HG02938 (cell line): Measurements from ENCODE around the gene IGSF11.

Source experiments
- ATAC-seq: cut with Tn5 transposase; IDR thresholded peaks from one replicate; pipeline ENCODE4 v1.9.1; 2021; ENCODE audit warnings: mild to moderate bottlenecking, moderate library complexity; ENCODE audit not compliant: unreplicated experiment

Gene IGSF11

GRCh38 chr3:118955914-118956556 lies 78.6 kb downstream of the IGSF11 start:
- no peak for ATAC-seq

- no peak for ATAC-seq
Observed at GRCh38 chr3:118951089-118951488, 83.6 kb downstream of the IGSF11 start.

GRCh38 chr3:118949113-118949760 lies 85.4 kb downstream of the IGSF11 start:
- no peak for ATAC-seq

GRCh38 chr3:118948146-118948545 lies 86.5 kb downstream of the IGSF11 start:
- ATAC-seq: no peak

GRCh38 chr3:118946449-118946848 lies 88.2 kb downstream of the IGSF11 start:
- ATAC-seq: no peak

GRCh38 chr3:118945834-118946233 lies 88.8 kb downstream of the IGSF11 start:
- ATAC-seq: no peak

GRCh38 chr3:118943597-118943996 lies 91.0 kb downstream of the IGSF11 start:
- ATAC-seq: no peak

GRCh38 chr3:118942671-118943070 lies 92.0 kb downstream of the IGSF11 start:
- ATAC-seq: no peak

GRCh38 chr3:118942195-118942594 lies 92.5 kb downstream of the IGSF11 start:
- ATAC-seq: no peak

- no peak for ATAC-seq
Observed at GRCh38 chr3:118941236-118941635, 93.4 kb downstream of the IGSF11 start.

- ATAC-seq: no peak
Observed at GRCh38 chr3:118938183-118938961, 96.3 kb downstream of the IGSF11 start.

GRCh38 chr3:118936811-118937210 lies 97.8 kb downstream of the IGSF11 start:
- no peak for ATAC-seq

- ATAC-seq: no peak
Observed at GRCh38 chr3:118932822-118933558, 101.7 kb downstream of the IGSF11 start.

- ATAC-seq: no peak
Observed at GRCh38 chr3:118931996-118932395, 102.7 kb downstream of the IGSF11 start.

GRCh38 chr3:118927449-118927848 lies 107.2 kb downstream of the IGSF11 start:
- no peak for ATAC-seq

GRCh38 chr3:118912188-118912587 lies 122.5 kb downstream of the IGSF11 start:
- no peak for ATAC-seq

GRCh38 chr3:118910332-118910731 lies 124.3 kb downstream of the IGSF11 start:
- ATAC-seq: no peak

GRCh38 chr3:118909763-118910162 lies 124.9 kb downstream of the IGSF11 start:
- ATAC-seq: no peak

GRCh38 chr3:118907909-118908308 lies 126.7 kb downstream of the IGSF11 start:
- no peak for ATAC-seq

GRCh38 chr3:118900737-118901525 lies 133.7 kb downstream of the IGSF11 start:
- no peak for ATAC-seq
